BLaER1 treated with 17β-estradiol and CSF1 and Interleukin-3, amounts not matched to agents 10 nM and 100 nM (cell line): Measurements from ENCODE around the gene MTPN.

Experiments
- H3K27ac ChIP-seq, 11 experiments: shearing (Covaris generic); formaldehyde crosslinking; 2 replicates each; pipeline ENCODE4 v1.8.1; 2022
- H3K27me3 ChIP-seq, 11 experiments: shearing (Covaris generic); formaldehyde crosslinking; 2 replicates each; pipeline ENCODE4 v1.8.1; 2022
- H3K36me3 ChIP-seq, 11 experiments: shearing (Covaris generic); formaldehyde crosslinking; 2 replicates each; pipeline ENCODE4 v1.8.1; 2022
- H3K4me1 ChIP-seq, 10 experiments: shearing (Covaris generic); formaldehyde crosslinking; 2 replicates each; pipeline ENCODE4 v1.8.1; 2022
- H3K4me2 ChIP-seq, 11 experiments: shearing (Covaris generic); formaldehyde crosslinking; 2 replicates each; pipeline ENCODE4 v1.8.1; 2022
- H3K4me3 ChIP-seq, 10 experiments: shearing (Covaris generic); formaldehyde crosslinking; 2 replicates each; pipeline ENCODE4 v1.8.1; 2022
- H3K9ac ChIP-seq, 11 experiments: shearing (Covaris generic); formaldehyde crosslinking; 2 replicates each; pipeline ENCODE4 v1.8.1; 2022
- H3K9me3 ChIP-seq, 11 experiments: shearing (Covaris generic); formaldehyde crosslinking; replicated peaks in 1 of 11; 2 replicates each; pipeline ENCODE4 v1.8.1; 2022
- H4K20me1 ChIP-seq, 11 experiments: shearing (Covaris generic); formaldehyde crosslinking; 2 replicates each; pipeline ENCODE4 v1.8.1; 2022
- Cebpa-rat ChIP-seq, 11 experiments: shearing (Covaris generic); IDR thresholded peaks; 2 replicates each; pipeline ENCODE4 v1.8.1; 2022

The MTPN gene

GRCh38 chr7:135904282-135904681 lies 72.9 kb downstream of the MTPN start:
- Histone ChIP-seq H3K4me1 (no peaks in the 10 kb centered on the region), H3K4me2 (no peak overlapping the region), H3K4me3 (no peak overlapping the region), H3K27me3 (no peaks in the 10 kb centered on the region), H3K27ac (no peak overlapping the region), H3K36me3 (no peaks in the 10 kb centered on the region), H3K9ac (no peak overlapping the region), H3K9me3 (no peaks in the 10 kb centered on the region), H4K20me1 (no peaks in the 10 kb centered on the region)
- no peak for TF ChIP-seq Cebpa-rat (IDR thresholded peaks at IDR 0.05)

GRCh38 chr7:135901585-135902540 lies 75.3 kb downstream of the MTPN start:
- no peak overlapping the region for H3K27ac ChIP-seq
- no peak overlapping the region for H3K4me2 ChIP-seq
- no peaks in the 10 kb centered on the region for H3K9me3 ChIP-seq
- H3K27me3 ChIP-seq: no peaks in the 10 kb centered on the region
- H3K4me1 ChIP-seq: no peaks in the 10 kb centered on the region
- H4K20me1 ChIP-seq: no peaks in the 10 kb centered on the region
- no peak overlapping the region for H3K4me3 ChIP-seq
- H3K36me3 ChIP-seq: no peaks in the 10 kb centered on the region
- no peak for TF ChIP-seq Cebpa-rat (IDR thresholded peaks at IDR 0.05)
- no peak overlapping the region for H3K9ac ChIP-seq

GRCh38 chr7:135900065-135900546 lies 77.1 kb downstream of the MTPN start:
- no peak overlapping the region for H3K27ac ChIP-seq
- H4K20me1 ChIP-seq: no peaks in the 10 kb centered on the region
- TF ChIP-seq Cebpa-rat (IDR thresholded peaks at IDR 0.05): no peak
- H3K4me3 ChIP-seq: no peak overlapping the region
- no peaks in the 10 kb centered on the region for H3K27me3 ChIP-seq
- H3K9ac ChIP-seq: no peak overlapping the region
- no peaks in the 10 kb centered on the region for H3K4me1 ChIP-seq
- no peaks in the 10 kb centered on the region for H3K36me3 ChIP-seq
- no peak overlapping the region for H3K4me2 ChIP-seq
- H3K9me3 ChIP-seq: no peaks in the 10 kb centered on the region

- no peak for TF ChIP-seq Cebpa-rat (IDR thresholded peaks at IDR 0.05)
- no peak overlapping the region for H3K4me2 ChIP-seq
- H3K36me3 ChIP-seq: no peaks in the 10 kb centered on the region
- H3K27me3 ChIP-seq: no peaks in the 10 kb centered on the region
- no peaks in the 10 kb centered on the region for H3K4me1 ChIP-seq
- no peaks in the 10 kb centered on the region for H3K9me3 ChIP-seq
- no peaks in the 10 kb centered on the region for H4K20me1 ChIP-seq
- H3K4me3 ChIP-seq: no peak overlapping the region
- no peak overlapping the region for H3K27ac ChIP-seq
- H3K9ac ChIP-seq: no peak overlapping the region
Observed at GRCh38 chr7:135899458-135900064, 77.6 kb downstream of the MTPN start.

- no peaks in the 10 kb centered on the region for H3K4me1 ChIP-seq
- no peak overlapping the region for H3K4me3 ChIP-seq
- no peaks in the 10 kb centered on the region for H3K27me3 ChIP-seq
- TF ChIP-seq Cebpa-rat (IDR thresholded peaks at IDR 0.05): no peak
- no peaks in the 10 kb centered on the region for H3K36me3 ChIP-seq
- no peak overlapping the region for H3K27ac ChIP-seq
- no peaks in the 10 kb centered on the region for H4K20me1 ChIP-seq
- H3K4me2 ChIP-seq: no peak overlapping the region
- no peaks in the 10 kb centered on the region for H3K9me3 ChIP-seq
- H3K9ac ChIP-seq: no peak overlapping the region
Observed at GRCh38 chr7:135898226-135898625, 78.9 kb downstream of the MTPN start.

GRCh38 chr7:135894816-135895215 lies 82.3 kb downstream of the MTPN start:
- no peaks in the 10 kb centered on the region for H3K4me1 ChIP-seq
- no peak overlapping the region for H3K4me3 ChIP-seq
- no peaks in the 10 kb centered on the region for H3K36me3 ChIP-seq
- H4K20me1 ChIP-seq: no peaks in the 10 kb centered on the region
- H3K9me3 ChIP-seq: no peaks in the 10 kb centered on the region
- no peaks in the 10 kb centered on the region for H3K27me3 ChIP-seq
- no peak overlapping the region for H3K9ac ChIP-seq
- H3K4me2 ChIP-seq: no peak overlapping the region
- TF ChIP-seq Cebpa-rat (IDR thresholded peaks at IDR 0.05): no peak
- H3K27ac ChIP-seq: no peak overlapping the region

GRCh38 chr7:135889823-135890222 lies 87.3 kb downstream of the MTPN start:
- TF ChIP-seq Cebpa-rat (IDR thresholded peaks at IDR 0.05): no peak
- H3K4me1 ChIP-seq: no peaks in the 10 kb centered on the region
- no peak overlapping the region for H3K4me3 ChIP-seq

GRCh38 chr7:135888740-135889139 lies 88.4 kb downstream of the MTPN start:
- H3K9ac ChIP-seq: no peak overlapping the region
- no peak overlapping the region for H3K4me2 ChIP-seq
- no peaks in the 10 kb centered on the region for H3K27me3 ChIP-seq
- no peaks in the 10 kb centered on the region for H3K36me3 ChIP-seq
- TF ChIP-seq Cebpa-rat (IDR thresholded peaks at IDR 0.05): no peak
- no peak overlapping the region for H3K4me3 ChIP-seq
- no peak overlapping the region for H3K27ac ChIP-seq
- no peaks in the 10 kb centered on the region for H4K20me1 ChIP-seq
- no peaks in the 10 kb centered on the region for H3K4me1 ChIP-seq
- H3K9me3 ChIP-seq: no peaks in the 10 kb centered on the region

More at GRCh38 chr7:135889823-135890222, 87.3 kb downstream of the MTPN start:
- Histone ChIP-seq H4K20me1 (no peaks in the 10 kb centered on the region), H3K9me3 (no peaks in the 10 kb centered on the region), H3K4me2 (no peak overlapping the region), H3K36me3 (no peaks in the 10 kb centered on the region), H3K9ac (no peak overlapping the region), H3K27me3 (no peaks in the 10 kb centered on the region), H3K27ac (no peak overlapping the region)

- Histone ChIP-seq H3K27ac (no peak overlapping the region), H3K4me1 (no peaks in the 10 kb centered on the region), H3K4me3 (no peak overlapping the region), H3K9ac (no peak overlapping the region), H3K36me3 (no peaks in the 10 kb centered on the region), H3K4me2 (no peak overlapping the region), H4K20me1 (no peaks in the 10 kb centered on the region), H3K27me3 (no peaks in the 10 kb centered on the region), H3K9me3 (no peaks in the 10 kb centered on the region)
- TF ChIP-seq Cebpa-rat (IDR thresholded peaks at IDR 0.05): no peak
Observed at GRCh38 chr7:135886345-135887132, 90.6 kb downstream of the MTPN start.
